Stimulated activated effector memory CD8-positive, alpha-beta T cell treated with anti-CD3 and anti-CD28 coated beads, Interleukin-12 subunit alpha, Interleukin-12 subunit beta, amount 100 ng/mL, for 72 hours (primary cell): ENCODE data around the gene NPC2.
"Not testable (repeated sequence)": the region's sequence is repeated elsewhere in the genome, so short reads cannot be mapped to it uniquely, and the experiment has no call there.

ENCODE experiments used
- ATAC-seq: fragments of 150-1000 bp; cut with Tn5 transposase; 2 replicates; pipeline ENCODE4 v1.10.0; 2021
- DNase-seq, 2 donors: peaks; one replicate each; pipeline ENCODE4 v3.0.0; 2021 to 2022; ENCODE audit warnings: low spot score in 2 of 2
- H3K27ac Mint-ChIP-seq: one replicate; pipeline ENCODE4 v1.8.0; 2022; ENCODE audit warnings: mild to moderate bottlenecking, mixed read lengths
- H3K36me3 Mint-ChIP-seq: one replicate; pipeline ENCODE4 v1.8.0; 2022; ENCODE audit warnings: mild to moderate bottlenecking, mixed read lengths
- H3K4me1 Mint-ChIP-seq: one replicate; pipeline ENCODE4 v1.8.0; 2022; ENCODE audit warnings: mixed read lengths
- H3K4me3 Mint-ChIP-seq: one replicate; pipeline ENCODE4 v1.8.0; 2022; ENCODE audit warnings: mild to moderate bottlenecking, mixed read lengths
- H3K9me3 Mint-ChIP-seq: one replicate; pipeline ENCODE4 v1.8.0; 2022; ENCODE audit warnings: mixed read lengths

The NPC2 gene

DNA sequence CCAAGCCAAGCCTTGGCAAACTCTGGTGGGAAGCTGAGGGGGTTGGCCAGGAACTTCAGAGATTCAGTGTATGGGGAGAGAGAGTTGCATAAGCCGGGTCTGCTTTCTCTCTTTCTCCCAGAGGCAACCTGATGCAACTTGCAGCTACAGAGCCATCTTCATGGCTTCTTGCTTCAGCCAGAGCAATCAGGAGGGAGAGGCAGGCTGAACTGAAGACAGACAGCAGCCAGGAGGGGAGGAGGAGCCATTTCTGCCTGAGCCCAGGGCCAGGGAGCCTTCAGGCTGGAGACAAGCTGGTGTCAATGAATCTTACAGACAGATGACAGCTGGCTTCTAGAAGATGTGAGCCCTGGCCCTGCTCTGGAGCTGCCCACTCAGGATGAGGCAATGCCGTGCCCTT, 18.7 kb downstream of the NPC2 start:
- H3K36me3 Mint-ChIP-seq, result peaks cover under 1% of the 10 kb centered on the region
- no peaks in the 10 kb centered on the region for H3K4me1 Mint-ChIP-seq
- ATAC-seq (no peak), DNase-seq (no peak)
- H3K9me3 Mint-ChIP-seq, result no peaks in the 10 kb centered on the region
- H3K4me3 Mint-ChIP-seq, result no peak overlapping the region
- H3K27ac Mint-ChIP-seq, result no peak overlapping the region

DNA sequence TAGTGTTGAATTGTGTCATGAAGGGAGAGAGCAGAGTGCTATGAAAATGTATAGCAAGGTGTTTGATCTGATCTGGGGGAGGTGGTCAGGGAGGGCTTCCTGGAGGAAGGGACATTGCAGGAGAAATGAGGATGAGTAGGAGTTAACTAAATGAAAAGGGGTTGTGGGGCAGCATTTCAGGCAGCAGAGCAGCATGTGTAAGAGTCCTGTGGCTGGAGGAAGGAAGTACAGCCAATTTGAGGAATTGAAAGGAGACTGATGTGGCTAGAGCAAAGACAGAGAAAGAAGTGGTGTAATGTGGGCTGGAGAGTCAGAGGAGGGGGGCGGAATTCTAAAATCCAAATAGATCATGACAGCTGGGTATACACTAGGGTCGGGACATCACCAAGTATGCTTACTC, 20.5 kb downstream of the NPC2 start:
- Mint-ChIP-seq H3K27ac (no peak overlapping the region), H3K36me3 (no peaks in the 10 kb centered on the region), H3K9me3 (no peaks in the 10 kb centered on the region), H3K4me3 (no peak overlapping the region), H3K4me1 (no peaks in the 10 kb centered on the region)
- DNase-seq (no peak), ATAC-seq (no peak)

DNA sequence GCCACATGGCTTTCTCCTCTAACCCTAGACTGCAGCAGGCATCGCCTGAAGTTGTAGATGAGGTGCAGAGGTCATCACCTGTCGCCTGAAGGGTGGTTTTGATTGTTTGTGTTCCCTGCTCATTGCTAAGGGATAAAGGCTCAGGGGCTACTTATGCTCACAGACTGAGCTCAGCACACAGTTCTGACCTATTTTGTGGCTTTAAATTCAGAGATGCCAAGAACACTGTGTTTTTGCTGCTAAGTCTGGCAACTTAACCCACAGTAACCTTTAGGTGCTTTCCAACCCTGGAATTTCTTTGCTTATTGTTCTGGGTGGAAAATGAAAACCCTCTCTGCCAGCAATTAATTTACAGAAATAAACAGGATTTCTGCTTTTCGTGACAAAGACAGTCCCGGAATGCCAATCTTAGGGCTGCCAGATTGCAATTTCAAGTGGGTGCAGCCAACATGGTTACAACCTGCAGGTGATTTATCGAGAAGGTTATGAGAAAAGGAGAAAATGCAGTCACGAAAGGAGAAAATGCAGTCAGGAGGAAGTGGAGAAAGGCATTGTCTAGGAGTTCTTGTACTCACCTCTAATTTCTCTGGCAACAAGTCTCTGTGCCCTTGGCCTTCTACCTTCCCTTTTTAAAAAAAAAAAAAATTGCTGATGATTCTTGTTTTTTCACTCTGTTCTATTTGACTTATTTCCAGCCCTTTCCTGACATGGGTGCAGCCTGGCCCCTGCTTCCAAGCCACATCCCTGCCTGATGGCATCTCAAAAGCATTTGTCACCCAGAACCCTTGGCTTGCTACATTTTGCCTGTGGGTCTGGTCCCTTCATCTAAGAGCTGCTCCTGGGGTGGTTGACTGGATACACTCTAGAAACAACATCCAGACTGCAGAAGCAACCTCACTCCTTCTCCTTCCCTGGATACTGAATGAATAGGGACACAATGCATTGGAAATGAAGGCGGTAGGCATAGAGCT, 23.3 kb downstream of the NPC2 start:
- no peaks in the 10 kb centered on the region for H3K36me3 Mint-ChIP-seq
- H3K9me3 Mint-ChIP-seq, result no peaks in the 10 kb centered on the region
- H3K27ac Mint-ChIP-seq, result no peak overlapping the region
- no peak for ATAC-seq
- no peak overlapping the region for H3K4me3 Mint-ChIP-seq
- H3K4me1 Mint-ChIP-seq, result no peaks in the 10 kb centered on the region
- DNase-seq, result no peak

DNA sequence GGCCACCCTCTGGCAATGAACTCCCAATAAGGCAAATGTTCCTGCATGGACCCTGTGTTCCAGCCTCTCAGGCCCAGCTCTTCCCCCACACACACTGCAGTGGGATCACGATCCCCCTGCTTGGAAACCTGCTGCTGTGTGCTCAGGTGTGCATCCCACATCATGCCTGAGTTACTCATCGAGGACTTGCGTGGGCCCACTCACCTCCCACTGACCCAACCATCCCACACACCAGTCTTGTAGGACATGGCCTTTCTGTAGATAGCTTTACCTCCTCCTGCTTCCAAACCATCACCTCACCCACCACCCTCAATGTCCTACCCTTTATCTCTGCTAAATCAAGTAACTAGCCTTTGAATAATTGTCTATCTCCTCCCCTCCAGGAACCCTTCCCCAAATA, 24.6 kb downstream of the NPC2 start:
- Mint-ChIP-seq H3K9me3 (no peaks in the 10 kb centered on the region), H3K4me3 (no peak overlapping the region), H3K4me1 (no peaks in the 10 kb centered on the region), H3K36me3 (no peaks in the 10 kb centered on the region), H3K27ac (no peak overlapping the region)
- no peak for ATAC-seq
- DNase-seq, result no peak

DNA sequence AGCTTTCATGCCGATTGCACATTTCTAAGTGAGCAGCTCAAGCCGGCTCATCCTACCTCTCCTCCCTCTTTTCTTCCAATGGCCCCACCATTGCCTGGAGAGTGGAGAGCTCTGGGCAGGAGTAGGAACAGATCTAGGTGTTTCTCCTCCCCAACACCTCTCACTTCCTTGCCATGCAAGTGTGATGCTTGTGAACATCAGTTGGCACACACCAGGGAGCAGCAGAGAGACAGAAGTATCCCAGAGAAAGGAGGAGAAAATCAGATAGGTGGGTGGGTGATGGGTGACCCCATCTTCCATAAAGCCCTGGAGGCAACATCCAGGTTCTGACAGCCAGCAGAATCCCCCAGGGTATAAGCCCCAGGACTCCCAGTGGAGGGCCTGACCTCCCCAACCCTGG, 27.8 kb downstream of the NPC2 start:
- Mint-ChIP-seq H3K9me3 (no peaks in the 10 kb centered on the region), H3K36me3 (no peaks in the 10 kb centered on the region), H3K4me1 (no peaks in the 10 kb centered on the region), H3K4me3 (no peak overlapping the region), H3K27ac (no peak overlapping the region)
- no peak for DNase-seq
- ATAC-seq, result no peak

DNA sequence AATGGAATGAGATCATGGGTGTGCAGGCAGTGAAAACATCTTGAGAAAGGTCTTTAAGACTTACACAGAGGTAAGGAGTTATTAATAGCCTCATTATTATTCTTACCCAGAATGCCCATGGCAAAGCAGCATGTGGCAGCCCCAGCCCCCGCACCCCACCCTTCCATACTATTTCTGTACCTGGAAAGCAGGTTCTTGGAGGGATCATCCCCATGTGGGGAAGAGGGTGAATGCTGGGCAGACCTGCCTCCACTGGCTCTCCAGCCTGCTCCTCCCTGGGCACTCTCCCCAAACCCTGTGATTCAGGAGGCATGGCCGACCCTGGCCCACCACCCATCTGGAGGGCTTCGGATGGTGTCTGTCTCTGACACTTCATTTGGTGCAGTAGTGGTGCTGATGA, 28.3 kb downstream of the NPC2 start:
- no peaks in the 10 kb centered on the region for H3K9me3 Mint-ChIP-seq
- no peaks in the 10 kb centered on the region for H3K36me3 Mint-ChIP-seq
- no peaks in the 10 kb centered on the region for H3K4me1 Mint-ChIP-seq
- ATAC-seq (no peak), DNase-seq (no peak)
- H3K27ac Mint-ChIP-seq, result no peak overlapping the region
- no peak overlapping the region for H3K4me3 Mint-ChIP-seq

DNA sequence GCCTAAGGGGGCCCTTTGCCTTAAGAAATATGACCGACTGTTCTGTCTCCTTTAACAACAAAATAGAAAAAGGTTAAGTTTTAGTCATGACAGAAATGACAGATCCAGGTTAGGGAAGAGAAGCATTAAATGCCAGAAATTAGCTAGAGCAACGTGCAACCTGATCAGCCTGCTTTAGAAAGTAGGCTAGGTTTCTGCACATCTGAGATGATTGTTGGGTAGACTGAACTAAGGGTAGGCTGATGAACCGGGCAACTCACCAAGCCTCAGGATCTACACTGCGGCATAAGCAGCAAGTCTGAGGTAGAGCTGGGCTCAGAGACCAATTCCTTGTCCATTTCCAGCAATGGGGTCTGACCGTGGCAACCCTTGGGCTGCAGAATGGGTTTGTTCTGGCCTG, 29.4 kb downstream of the NPC2 start:
- Mint-ChIP-seq H3K4me3 (no peak overlapping the region), H3K36me3 (no peaks in the 10 kb centered on the region), H3K4me1 (no peaks in the 10 kb centered on the region), H3K9me3 (no peaks in the 10 kb centered on the region), H3K27ac (no peak overlapping the region)
- no peak for DNase-seq
- no peak for ATAC-seq

DNA sequence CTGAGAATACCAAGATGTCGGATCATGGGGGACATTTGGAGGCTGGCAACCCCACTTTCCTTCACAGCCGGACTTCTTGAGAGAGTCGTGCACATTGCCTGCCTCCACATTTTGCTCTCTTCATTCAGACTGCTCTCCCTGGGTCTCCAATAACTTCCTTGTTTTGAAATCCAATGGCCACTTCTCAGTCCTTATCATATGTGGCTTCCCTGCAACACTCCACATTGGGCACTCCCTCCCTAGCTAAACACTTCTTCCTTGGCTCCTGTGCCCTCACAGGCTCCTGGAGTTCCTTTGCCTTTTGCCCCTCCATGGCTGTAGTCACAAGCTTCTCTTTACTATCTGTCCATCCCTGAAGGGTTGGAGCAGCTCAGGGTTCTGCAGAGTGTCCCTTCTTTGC, 30.1 kb downstream of the NPC2 start:
- no peaks in the 10 kb centered on the region for H3K36me3 Mint-ChIP-seq
- no peaks in the 10 kb centered on the region for H3K4me1 Mint-ChIP-seq
- DNase-seq, result no peak
- no peak overlapping the region for H3K4me3 Mint-ChIP-seq
- no peak overlapping the region for H3K27ac Mint-ChIP-seq
- H3K9me3 Mint-ChIP-seq, result no peaks in the 10 kb centered on the region
- no peak for ATAC-seq

DNA sequence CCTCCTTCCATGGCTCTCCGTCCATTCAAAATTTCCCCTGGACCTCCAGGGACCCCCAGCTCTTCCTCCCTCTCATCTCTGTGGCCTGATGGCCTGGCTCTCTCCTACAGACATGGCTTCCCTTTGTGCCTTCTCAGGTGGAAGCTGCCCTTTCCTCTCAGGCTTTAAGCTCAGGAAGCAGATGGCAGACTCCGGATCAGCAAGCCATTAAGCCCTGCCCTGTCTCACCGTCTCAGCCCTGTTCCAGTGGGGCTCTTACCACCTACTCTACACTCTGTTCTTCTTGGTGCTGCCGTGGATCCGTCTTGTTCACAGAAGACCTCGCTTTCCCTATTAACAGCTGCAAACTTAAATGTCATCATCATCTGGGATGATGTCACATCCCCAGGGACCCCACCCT, 33.1 kb downstream of the NPC2 start:
- no peak for DNase-seq
- no peaks in the 10 kb centered on the region for H3K9me3 Mint-ChIP-seq

DNA sequence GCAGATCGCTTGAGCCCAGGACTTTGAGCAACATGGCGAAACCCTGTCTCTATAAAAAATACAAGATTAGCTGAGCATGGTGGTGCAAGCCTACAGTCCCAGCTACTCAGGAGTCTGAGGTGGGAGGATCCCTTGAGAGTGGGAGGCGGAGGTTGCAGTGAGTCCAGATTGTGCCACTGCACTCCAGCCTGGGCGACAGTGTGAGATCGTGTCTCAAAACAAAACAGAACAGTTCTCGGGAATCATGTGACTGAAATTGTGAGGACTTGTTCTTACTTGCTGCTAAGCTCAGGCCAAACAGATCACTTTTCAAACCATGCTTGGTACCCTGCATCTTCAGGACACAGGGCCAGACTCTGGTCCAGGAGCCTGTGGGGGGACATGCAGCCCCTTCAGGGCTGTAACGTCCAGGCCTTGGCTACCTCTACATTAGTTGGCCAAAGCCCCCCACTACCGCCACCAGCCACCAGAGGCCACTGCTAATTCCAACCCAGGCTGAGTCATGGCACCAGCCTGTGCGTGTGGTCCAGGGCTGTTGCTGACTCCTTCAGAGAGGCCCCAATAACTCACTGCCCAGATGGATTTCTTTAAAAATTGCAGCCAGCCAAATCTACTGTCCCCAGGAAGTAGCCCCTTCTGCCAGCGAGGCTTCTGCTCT, 33.7 kb downstream of the NPC2 start:
- Mint-ChIP-seq H3K27ac (peak overlapping the region; percentile 44), H3K36me3 (no peaks in the 10 kb centered on the region), H3K9me3 (no peaks in the 10 kb centered on the region), H3K4me3 (no peak overlapping the region), H3K4me1 (no peaks in the 10 kb centered on the region)
- peak in 1 of 2 donors; percentile 62 for DNase-seq
- peak; percentile 82 for ATAC-seq

More for the DNA sequence above, 33.1 kb downstream of the NPC2 start:
- Mint-ChIP-seq H3K27ac (peak overlapping the region; percentile 44), H3K36me3 (no peaks in the 10 kb centered on the region), H3K4me3 (no peak overlapping the region), H3K4me1 (no peaks in the 10 kb centered on the region)
- no peak for ATAC-seq

DNA sequence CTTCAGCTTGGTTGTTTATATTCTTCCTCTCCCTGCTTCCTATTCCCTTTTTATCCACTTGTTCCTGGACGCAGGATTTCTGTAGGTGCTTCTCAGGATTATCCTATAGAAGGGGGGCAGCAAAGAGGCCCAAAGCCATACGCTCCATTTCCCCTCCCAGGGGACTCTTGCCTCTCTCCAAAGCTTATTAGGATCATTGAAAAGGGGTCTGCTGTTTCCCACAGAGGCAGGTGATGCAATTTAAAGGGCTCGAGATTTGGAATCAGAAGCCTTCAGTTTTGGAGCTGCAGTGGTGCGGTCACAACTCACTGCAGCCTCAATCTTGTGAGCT, 35.6 kb downstream of the NPC2 start:
- H3K27ac Mint-ChIP-seq, result no peak overlapping the region
- H3K4me1 Mint-ChIP-seq, result no peaks in the 10 kb centered on the region

DNA sequence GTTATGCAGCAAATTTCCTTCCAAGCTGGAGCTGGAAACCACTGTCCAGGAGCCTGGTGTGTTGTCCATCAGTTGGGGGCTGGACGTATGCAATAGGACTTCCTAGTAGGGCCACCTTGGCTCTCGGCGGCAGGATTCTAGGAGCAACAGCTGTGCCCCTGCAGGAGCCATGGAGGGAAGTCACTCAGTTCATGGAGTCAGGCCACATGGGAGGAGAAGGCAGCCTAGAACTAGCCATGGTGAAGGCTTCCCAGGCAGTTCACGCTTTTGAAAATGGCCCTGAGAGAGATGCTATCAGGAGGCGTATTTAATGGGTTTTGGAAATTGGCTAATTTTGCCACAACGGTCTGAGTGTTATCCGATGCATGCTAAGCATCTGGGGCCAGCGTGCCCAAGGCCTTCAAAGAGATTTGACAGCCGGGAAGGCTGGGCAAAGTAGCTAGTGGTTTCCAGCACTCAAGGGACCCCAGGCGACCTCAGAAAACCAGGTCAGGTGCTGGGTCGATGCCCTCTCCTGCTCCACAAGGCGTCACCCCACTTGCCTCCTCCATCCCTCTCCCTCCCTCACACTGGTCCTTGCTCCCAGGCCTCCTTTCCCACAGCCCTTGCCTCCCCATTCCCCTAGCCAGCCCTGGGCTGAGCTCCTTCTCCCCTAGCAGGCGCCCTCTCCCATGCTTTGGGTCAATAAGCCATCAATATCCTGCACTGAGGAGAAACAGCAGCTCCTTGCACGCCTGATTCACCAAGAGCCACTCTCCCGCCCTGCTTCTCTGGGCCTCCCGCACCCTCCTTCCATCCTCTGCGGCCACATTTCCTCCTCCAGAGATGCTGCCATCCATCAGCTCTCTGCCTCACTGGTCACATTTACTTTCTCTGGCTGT, 36.2 kb downstream of the NPC2 start:
- Mint-ChIP-seq H3K36me3 (no peaks in the 10 kb centered on the region), H3K4me1 (no peaks in the 10 kb centered on the region), H3K27ac (no peak overlapping the region), H3K4me3 (no peak overlapping the region), H3K9me3 (no peaks in the 10 kb centered on the region)
- no peak for ATAC-seq
- no peak for DNase-seq

More for the DNA sequence above, 35.6 kb downstream of the NPC2 start:
- no peak for DNase-seq
- Mint-ChIP-seq H3K9me3 (no peaks in the 10 kb centered on the region), H3K36me3 (no peaks in the 10 kb centered on the region), H3K4me3 (no peak overlapping the region)
- ATAC-seq, result no peak

DNA sequence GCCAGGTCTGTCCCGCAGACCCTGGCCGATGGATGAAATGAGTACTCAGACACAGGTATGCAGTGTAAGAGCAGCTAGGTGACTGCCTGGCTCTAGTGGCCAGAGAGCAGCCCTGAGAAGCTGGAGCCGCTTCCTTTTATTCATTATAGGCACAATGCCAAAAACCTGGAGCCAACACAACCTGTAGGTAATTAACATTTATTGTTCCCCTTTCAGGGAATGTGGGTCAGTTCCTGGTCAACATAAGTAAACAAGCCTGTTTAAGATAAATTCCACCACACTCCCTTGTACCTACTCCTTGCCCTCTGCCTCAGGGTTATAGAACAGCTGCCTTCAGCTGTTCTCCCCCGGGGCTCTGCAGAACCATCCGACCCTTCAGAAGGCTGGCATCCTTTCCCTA, 38.7 kb downstream of the NPC2 start:
- not testable (repeated sequence) for ATAC-seq, H3K9me3 Mint-ChIP-seq, DNase-seq, H3K27ac Mint-ChIP-seq, H3K4me1 Mint-ChIP-seq, H3K36me3 Mint-ChIP-seq, H3K4me3 Mint-ChIP-seq

DNA sequence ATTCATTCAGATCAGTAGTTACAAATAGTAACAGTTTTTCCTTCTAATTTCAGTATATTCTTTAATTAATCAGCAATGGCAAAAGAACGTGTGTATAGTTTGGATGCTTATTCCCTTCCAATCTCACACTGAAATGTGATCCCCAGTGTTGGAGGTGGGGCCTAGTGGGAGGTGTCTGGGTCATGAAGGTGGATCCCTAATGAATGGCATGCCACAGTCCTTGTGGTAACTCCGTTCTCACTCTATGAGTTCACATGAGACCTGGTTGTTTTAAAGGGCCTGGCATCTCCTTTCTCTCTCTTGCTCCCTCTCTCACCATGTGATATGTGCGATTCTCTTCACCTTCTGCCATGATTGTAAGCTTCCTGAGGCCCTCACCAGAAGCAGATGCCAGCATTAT, 48.2 kb downstream of the NPC2 start:
- no peaks in the 10 kb centered on the region for H3K4me1 Mint-ChIP-seq
- no peaks in the 10 kb centered on the region for H3K36me3 Mint-ChIP-seq
- H3K9me3 Mint-ChIP-seq, result no peaks in the 10 kb centered on the region
- H3K27ac Mint-ChIP-seq, result no peak overlapping the region
- DNase-seq (no peak), ATAC-seq (no peak)
- H3K4me3 Mint-ChIP-seq, result no peak overlapping the region

DNA sequence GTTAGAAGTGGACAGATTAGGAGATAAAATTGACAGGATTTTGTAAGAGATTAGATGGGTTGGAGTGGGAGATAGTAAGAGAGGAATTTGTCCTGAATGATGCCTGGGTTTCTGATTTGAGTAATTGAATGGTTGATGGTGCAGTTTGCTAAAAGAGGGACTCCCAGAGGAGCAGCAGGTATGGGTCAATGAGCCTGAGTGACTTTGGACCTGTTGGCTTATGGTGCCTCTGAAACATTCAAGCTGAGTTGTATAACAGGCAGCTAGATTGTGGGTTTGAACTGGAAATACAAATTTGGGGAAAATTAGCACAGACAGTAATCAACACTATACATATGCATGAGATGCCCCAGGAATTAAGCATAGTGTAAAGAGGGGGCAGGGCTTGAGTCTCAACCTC, 50.3 kb downstream of the NPC2 start:
- DNase-seq (no peak), ATAC-seq (no peak)
- Mint-ChIP-seq H3K27ac (no peak overlapping the region), H3K4me3 (no peak overlapping the region), H3K9me3 (no peaks in the 10 kb centered on the region), H3K4me1 (no peaks in the 10 kb centered on the region), H3K36me3 (no peaks in the 10 kb centered on the region)
